Right kidney (tissue), 1 donor: ENCODE results near the gene MLF2.
"Not testable (repeated sequence)": the region's sequence is repeated elsewhere in the genome, so short reads cannot be mapped to it uniquely, and the experiment has no call there.

Experiments
- DNase-seq: peaks from one replicate; pipeline ENCODE4 v3.0.0-alpha.2; 2016

The MLF2 gene

GRCh38 chr12:6735448-6736191 lies 17.3 kb downstream of the MLF2 start:
- DNase-seq, result no peak

DNA sequence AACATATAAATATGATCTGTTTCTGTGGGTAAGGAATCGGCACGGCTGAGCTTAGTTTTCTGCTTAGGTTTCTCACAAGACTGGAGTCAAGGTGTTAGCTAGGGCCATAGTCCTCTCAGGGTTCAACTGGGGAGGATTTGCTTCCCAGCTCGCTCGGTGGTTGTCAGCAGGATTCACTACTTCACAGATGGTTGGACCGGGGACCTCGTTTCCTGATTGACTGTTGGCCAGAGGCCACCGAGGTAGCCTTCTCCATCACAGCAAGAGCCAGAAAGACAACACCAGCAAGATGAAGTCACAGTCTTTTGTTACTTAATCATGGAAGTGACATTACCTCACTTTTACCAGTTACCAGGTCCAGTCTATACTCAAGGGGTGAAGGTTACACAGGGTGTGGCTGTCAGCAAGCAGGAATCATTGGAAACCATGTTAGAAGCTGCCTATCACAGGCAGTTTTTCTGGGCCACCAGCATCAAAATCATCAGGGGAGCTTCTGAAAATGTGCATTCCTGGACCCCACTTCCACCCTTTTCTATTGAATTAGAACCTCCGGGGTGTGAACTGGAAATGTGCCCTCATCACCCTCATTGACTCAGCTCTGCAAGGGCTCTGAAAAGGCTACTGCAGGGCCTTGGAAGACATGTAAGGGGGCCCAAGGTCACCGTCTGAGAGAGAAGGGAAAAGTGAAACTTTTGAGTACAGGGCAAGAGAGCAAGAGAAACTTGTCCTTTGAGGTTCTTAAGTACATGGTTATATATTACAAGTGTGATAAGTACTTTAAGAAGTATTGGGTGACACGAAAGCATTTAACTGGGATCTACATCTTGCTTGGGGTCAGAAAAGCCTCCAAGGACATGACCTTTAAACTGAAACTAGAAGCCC lies 18.2 kb downstream of the MLF2 start:
- no peak for DNase-seq

DNA sequence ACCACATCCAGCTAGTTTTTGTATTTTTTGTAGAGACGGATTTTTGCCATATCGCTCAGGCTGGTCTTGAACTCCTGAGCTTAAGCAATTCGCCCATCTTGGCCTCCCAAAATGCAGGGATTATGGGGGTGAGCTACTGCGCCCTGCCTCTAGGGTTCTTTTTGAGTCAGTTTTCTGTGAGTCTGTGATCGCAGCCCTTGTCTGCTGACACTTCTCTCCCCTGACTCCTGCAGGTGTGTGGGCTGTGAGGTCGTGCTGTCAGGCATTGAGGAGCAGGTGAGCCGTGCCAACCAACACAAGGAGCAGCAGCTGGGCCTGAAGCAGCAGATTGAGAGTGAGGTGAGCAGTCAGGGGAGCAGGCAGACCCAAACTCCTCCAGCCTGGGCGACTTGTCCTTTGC lies 22.8 kb downstream of the MLF2 start:
- no peak for DNase-seq

DNA sequence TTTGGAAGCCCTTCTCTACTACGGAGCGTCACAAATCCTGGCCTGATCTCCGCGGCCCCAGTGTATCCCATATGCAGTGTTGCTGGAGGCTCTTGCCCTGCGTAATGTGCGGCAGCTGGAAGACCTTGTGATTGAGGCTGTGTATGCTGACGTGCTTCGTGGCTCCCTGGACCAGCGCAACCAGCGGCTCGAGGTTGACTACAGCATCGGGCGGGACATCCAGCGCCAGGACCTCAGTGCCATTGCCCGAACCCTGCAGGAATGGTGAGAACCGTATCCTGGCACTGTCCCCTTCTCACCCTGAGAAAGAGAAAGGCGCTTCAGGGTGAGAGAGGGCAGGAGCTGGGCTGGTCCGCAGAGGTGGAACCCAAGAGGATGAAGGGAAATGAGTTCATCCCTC lies 23.8 kb downstream of the MLF2 start:
- DNase-seq, result no peak

DNA sequence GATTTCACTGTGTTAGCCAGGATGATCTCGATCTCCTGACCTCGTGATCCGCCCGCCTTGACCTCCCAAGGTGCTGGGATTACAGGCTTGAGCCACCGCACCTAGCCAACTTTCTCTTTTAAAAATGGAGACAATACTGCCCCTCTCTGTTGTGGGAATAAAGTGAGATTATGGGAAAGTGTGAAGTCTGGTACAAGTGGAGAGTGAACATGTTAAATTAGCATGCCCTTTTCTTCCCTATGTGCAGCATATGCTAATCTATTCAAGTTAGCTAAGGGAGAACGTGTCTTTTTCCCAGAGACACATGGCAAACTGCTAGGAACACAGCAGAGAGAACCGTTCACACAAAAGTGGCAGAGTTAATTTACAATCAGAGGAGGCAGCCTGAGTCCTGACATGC lies 27.6 kb downstream of the MLF2 start:
- DNase-seq, result no peak

- no peak for DNase-seq
These were observed 28.5 kb downstream of the MLF2 start for GRCh38 chr12:6724409-6724797.

- peak; percentile 95 for DNase-seq
These were observed 29.1 kb downstream of the MLF2 start, which contains the start of gene COPS7A for GRCh38 chr12:6723607-6724408. Gene COPS7A, plus strand, starts transcription at chr12:6724046. Its CDS starts 611 bp downstream, at chr12:6724657.

- no peak for DNase-seq
These were observed 30.1 kb downstream of the MLF2 start for GRCh38 chr12:6722863-6723262.

DNA sequence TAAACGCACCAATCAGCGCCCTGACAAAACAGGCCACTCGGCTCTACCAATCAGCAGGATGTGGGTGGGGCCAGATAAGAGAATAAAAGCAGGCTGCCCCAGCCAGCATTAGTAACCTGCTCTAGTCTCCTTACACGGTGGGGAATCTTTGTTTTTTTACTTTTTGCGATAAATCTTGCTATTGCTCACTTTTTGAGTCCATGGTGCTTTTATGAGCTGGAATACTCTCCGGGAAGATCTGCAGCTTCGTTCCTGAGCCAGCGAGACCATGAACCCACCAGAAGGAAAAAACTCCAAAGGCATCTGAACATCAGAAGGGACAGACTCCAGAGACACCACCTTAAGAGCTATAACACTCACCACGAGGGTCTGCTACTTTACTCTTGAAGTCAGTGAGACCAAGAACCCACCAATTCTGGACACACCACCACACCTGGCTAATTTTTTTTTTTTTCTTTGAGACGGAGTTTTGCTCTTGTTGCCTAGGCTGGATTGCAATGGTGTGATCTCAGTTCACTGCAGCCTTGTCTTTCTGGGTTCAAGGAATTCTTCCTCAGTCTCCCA lies 36.0 kb downstream of the MLF2 start:
- DNase-seq, result no peak

- DNase-seq, result not testable (repeated sequence)
These were observed 36.7 kb downstream of the MLF2 start for GRCh38 chr12:6716031-6716873.

GRCh38 chr12:6708960-6709394 lies 44.0 kb downstream of the MLF2 start:
- DNase-seq, result no peak

- DNase-seq, result not testable (repeated sequence)
These were observed 44.6 kb downstream of the MLF2 start for GRCh38 chr12:6708351-6708750.

DNA sequence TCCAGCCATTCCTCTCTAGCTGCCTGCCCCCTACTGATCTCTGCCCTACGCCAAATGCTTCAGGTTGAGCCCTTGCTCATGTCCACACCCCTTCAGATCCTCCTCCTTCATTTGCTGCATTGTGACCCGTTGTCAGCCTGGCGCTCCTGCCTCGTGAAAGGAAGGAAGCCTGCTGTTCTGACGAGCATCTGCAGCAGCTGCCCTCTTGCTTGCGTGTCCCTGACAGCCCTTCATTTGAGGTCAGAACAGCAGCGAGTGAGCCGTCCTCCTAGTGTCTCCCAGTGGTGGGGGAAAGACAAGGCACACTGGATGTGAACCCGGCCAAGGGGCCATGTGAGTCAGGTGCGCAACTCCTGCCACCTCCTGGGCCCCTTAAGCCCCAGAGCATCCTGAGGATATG lies 49.3 kb downstream of the MLF2 start:
- DNase-seq, result no peak

GRCh38 chr12:6701078-6701768 lies 51.7 kb downstream of the MLF2 start:
- no peak for DNase-seq

- DNase-seq, result peak; percentile 75
These were observed 52.3 kb downstream of the MLF2 start, which contains the start of gene PIANP for GRCh38 chr12:6700646-6701051. Gene PIANP, minus strand, starts transcription at chr12:6700815. Its CDS starts 2,754 bp downstream, at chr12:6698061.

DNA sequence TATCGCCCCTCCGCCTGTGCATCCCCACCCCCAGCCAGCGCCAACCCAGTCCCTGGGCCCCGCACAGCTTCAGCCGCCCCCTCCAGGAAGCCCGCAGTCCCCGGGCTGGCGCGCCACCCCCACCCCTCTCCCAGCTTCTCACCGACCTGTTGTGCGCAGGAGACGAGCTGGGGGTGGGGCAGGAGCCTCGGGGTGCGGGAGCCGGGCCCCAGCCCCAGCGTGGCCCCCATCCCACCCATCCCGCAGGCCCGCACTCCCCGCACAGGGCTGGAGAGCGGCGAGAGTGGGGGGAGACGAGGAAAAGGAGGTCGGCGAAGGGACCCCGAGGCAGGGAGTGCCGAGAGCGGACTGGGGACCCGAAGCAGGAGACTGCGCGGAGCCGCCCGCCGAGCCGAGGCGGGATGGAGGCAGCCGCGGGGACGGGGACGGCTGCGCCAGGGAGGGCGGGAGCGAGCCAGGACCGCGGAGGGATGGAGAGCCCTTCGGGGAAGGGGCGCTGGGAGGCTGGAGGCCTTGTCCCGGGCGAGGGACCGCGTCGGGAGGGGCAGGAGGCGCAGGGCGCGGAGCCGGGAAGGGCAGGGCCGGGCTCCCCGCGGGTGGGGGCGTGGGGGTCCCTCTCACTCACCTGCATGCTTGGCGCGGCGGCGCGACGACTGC lies 52.8 kb downstream of the MLF2 start:
- DNase-seq, result peak; percentile 77

GRCh38 chr12:6699259-6699988 lies 53.5 kb downstream of the MLF2 start:
- DNase-seq, result peak; percentile 39

- no peak for DNase-seq
These were observed 54.4 kb downstream of the MLF2 start for GRCh38 chr12:6698352-6699046.
